ENCODE results near the gene PSMA3. TPM values are rescaled to one million over a fixed set of nuclear protein-coding genes. Genes with fewer than 3 reads are reported as not detected.

PSMA3 gene
- total RNA-seq, 1 donor from 2014 or later, result 42.9 TPM

DNA sequence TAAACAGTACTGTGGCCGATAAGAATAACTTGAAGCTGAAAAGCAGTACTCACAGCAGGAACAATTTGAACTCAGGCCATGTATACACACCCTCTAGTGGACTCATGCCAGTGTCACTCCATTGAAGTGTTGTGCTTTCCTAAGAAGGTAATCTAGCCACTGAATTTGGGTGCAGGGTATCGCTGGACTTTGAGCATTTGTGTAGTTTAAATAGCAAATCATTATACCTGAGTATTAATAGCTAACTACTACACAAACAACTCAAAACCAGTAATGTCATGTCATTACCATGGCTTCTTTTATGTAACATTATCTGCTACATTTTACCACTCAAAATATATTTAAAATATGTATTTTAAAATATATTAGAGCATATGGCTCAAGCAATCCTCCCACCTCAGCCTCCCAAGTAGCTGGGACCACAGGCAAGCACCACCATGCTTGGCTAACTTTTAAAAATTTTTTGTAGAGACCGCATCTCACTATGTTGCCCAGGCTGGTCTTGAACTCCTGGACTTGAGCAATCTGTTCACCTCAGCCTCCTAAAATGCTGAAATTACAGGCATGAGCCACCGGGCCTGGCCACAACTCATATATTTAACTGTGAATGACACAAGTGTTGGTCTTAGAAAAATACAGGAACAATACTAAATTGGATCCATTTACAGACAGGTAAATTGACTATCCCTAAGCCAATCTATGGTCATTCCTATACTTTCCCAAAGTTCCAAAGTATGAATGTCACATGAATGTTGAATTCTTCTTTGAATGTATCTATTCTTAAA lies 28.1 kb downstream of the PSMA3 start:
- DNase-seq, result no peak

DNA sequence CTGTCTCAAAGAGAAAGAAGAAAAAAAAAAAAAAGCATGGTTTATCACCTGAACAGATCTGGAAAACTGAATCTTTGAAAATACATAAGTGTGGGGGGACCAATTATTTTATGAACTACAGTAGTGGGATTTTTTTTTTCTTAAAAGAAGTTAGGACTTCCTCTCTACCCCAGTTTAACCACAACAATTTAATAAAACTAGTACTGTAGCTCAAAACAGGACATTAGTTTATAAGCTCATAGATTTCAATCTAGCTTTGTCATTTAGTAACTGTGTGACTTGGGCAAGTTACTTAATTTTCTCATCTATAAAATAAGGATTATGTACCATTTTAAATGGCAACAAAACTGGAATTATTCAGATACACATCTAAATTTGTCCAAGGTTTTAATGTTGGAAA lies 30.2 kb downstream of the PSMA3 start:
- DNase-seq, result no peak

DNA sequence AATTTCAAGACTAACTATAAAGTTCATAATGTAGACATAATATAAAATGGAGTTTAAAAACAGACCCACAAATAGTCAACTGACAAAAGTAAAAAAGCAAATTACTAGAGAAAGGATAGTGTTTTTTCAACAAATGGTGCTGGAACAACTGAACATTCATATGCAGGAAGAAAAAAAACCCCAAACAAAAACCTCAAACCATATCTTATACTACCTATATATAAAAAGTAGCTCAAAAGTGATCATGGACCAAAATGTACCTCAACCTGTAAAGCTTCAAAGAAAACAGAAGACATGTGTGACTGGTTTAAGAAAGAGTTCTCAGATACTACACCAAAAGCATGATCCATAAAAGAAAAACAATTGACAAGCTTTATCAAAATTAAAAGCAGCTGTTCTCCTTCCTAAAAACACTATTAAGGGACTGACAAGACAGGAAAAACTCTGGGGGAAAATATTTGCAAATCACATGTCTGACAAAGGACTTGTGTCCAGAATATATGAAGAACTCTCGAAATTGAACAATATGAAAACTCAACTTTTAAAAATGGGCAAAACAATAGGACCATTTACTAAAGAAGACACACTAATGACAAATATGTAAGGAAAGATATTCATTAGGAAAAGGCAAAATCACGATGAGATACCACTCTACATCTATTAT lies 31.0 kb downstream of the PSMA3 start:
- no peak for DNase-seq

DNA sequence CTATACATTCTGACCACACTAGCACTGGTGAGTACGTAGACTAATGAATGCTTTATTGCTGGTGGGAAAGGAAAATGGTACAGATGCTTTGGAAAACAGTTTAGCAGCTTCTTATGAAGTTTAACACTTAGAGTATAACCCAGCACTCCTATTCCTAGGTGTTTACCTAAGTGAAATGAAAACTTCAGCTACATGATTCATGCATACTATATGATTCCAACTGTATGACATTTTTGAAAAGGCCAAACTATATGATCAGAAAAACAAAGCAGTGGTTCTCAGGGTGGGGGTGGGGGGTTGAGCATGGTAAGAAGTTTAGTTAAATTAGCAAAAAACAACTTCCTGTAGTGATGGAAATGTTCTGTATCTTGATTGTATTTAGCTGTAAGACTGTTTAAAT lies 31.6 kb downstream of the PSMA3 start:
- no peak for DNase-seq

DNA sequence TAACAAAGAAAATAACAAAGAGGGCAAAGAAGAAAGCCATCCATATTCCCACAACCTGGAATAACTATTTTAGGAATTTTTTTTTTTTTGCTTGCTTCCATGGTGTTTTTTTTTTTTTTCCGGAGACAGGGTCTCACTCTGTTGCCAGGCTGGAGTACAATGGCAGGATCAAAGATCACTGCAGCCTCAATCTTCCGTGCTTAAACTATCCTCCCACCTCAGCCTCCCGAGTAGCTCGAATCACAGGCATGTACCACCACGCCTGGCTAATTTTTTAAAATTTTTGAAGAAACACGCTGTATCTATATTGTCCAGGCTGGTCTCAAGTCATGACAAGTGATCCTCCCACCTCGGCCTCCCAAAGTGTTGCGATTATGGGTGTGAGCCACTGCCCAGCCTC lies 33.5 kb downstream of the PSMA3 start:
- no peak for DNase-seq

DNA sequence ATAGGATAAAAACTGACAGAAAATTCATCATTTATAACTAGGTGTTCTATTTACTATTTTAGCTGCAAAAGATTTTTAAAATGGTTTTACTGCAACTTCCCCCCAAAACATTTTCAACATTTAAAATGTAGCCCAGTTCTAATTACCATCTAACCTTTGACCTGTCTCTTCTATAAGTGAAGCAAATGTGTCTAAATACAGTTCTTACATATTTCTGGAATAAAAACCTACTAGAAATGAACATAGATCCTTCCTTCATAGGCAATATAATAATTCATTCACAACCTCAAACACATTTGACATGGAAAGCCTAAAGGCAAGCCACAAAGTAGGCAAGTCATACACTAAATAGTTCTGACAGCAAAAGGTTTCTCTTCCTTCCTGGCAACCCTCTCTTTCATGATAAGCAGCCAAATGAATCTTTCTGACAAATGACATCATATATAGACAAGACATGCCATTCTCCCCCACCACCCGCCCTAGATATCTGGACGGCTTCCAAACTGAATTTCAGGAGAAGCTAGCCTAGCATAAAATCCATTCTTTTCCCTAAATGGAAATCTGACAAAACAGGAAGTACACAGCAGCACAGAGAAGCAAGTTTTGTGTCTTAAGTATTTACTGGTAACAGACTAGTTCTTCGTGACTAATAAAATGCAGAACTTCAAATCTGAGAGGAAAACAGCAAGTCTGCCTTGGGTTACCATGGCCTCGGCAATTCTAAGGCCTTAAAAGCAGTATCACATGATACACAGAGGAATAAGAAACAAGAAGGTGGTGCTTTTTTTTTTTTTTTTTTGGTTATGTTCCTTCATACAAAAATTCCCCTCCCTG lies 36.5 kb downstream of the PSMA3 start:
- peak; percentile 4 for DNase-seq

DNA sequence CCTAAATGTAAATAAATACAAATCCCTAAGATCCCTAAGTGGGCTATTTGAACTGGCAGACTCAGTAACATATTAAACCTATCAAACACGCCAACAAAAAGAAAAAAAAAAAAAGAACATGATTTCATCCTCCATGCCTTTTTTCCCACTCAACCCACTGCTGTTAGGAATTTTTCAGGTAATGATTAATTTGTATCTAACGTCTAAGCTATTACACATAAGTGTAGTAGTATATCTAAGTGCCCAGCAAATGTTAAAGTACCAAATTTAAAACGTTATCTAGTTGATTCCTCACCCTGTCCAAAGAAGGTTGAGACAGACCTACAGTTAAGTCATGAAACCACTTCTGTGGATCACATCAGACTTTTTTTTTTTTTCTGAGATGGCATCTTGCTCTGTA lies 37.3 kb downstream of the PSMA3 start:
- no peak for DNase-seq

DNA sequence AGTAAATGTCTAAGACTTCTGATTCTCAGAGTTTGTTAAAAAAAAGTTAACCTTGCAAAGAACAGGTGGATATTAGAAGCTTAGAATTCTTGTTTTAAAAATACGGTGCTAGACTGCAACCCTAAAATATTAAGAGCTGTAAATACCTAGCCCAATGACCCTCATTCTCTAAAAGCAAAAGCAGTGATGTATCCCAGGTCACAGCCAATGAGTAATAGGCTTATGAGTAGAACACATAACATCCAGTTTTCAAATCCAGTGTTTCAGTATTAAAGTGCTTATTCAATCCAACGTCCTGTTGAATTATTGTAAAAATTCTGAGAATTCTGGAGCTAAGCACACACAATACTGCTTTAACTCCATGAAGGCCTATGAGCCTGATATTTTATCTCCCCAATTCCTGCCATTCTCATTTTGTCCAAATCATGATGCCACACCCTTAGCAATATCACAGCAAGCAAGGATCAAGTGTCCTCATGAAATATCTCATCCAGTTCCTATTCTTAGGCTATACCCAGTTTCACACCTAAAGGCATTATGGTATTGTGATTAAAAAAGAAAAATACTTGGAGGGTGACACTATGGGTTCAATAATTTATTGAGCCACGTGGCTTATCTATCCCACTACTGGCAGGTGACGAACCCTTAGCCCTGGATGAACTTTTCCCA lies 38.4 kb downstream of the PSMA3 start:
- DNase-seq, result no peak

DNA sequence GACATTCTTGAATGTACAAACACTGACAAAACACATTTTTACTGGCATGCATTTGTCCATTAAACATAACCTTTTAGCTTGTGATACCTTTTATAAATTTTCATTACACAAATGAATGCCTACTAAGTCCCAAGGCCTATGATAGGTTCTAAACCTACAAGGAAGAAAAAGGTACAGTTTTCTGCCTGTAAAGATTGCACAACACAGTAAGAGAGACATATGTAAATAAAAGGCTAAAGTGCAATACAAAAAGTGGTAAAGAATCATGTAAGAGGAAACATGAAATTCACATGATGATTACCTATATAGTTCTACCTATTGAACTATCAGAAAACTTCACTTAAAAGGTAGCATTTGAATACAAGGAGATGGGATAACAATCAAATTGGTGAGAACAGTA lies 39.1 kb downstream of the PSMA3 start:
- no peak for DNase-seq

DNA sequence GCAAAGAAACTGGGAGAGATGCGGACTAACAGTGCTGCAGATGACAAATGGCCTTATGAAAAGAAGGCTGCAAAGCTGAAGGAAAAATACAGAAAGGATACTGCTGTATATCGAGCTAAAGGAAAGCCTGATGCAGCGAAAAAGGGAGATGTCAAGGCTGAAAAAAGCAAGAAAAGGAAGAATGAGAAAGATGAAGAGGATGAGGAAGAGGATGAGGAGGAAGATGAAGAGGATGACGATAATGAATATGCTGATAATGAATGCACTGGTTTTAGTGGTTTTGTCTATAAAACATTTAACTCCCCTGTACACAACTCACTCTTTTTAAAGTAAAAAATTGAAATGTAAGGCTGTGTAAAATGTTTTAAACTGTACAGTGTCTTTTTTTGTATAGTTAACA lies 40.5 kb downstream of the PSMA3 start:
- no peak for DNase-seq

DNA sequence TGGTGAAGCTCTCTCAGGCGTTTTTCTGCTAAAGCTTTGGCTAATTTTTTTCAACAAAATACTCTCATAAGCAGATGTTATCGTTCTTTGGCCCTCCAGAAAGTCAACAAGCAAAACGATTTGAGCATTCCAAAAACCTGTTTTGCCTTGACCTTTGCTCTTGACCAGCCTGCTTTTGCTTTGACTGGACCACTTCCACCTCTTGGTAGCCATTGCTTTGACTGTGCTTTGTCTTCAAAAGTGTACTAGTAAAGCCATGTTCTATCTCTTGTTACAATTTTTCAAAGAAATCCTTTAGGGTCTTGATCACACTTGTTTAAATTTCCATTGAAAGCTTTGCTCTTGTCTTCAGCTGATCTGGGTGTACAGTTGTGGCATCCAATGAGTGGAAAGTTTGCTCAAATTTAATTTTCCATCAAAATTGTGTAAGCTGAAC lies 43.0 kb downstream of the PSMA3 start:
- no peak for DNase-seq

DNA sequence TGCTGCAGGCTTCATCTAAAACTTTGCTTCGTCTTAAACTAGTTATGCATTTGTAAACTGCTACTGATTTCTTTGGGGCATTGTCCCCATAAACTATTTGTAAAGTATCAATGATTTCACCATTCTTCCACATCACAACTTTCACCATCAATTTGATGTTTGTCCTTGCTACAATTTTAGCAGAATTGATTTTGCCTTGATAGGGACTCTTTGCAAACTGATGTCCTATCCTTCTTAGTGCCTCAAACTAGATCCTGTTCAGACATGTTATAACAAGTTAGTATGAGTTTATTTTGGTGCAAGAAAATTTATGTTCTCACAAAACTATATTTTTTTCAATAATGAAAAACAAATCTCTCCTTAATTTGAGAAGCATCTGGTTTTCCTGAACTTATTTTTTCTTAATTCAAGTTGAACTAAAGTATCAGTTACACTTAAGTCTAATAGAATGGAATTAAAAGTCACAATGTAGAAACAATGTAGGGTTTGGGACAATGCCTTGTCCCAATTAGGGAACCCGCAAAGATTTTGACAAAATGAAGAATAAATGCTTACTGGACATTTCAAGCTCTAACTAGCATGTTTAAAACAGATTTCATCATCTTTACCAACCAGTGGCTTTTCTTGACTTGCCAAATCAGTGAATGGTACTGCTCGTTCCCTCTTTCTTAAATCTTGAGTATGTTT lies 43.6 kb downstream of the PSMA3 start:
- no peak for DNase-seq

DNA sequence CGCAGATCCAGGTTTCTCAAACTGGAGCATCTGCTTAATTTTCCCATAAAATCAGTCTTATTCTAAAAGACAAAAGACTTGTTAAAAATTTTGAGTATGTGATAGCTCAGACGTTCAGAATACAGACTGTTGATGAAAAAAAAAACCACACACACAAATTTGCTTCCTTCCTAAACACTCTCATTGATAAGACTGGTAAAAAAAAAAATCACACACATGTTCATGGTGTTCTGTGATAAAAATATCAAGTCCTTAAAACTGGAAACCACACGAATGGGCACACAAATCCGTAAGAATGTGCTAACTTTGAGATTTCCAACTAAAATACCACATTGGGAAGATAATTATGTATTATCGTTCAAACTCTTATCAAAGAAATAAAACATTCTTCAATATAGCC lies 47.0 kb downstream of the PSMA3 start:
- DNase-seq, result no peak

DNA sequence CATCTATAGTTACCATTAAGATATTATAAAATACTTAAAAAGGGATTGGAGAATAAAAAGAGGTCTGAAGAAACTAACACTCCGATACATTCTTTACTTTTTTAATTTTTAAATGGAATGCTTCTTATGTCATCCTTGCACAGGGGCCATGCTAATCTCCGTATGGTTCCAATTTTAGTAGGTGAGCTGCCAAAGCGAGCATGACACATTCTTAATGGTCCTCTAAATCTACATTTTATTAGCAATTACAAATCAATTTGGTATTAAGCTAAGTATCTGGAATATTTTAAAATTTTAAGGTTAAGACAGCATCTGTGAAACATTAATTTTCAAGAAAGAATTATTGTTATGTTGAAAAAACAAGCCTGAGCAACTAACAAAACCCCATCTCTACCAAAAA lies 47.5 kb downstream of the PSMA3 start:
- DNase-seq, result no peak

DNA sequence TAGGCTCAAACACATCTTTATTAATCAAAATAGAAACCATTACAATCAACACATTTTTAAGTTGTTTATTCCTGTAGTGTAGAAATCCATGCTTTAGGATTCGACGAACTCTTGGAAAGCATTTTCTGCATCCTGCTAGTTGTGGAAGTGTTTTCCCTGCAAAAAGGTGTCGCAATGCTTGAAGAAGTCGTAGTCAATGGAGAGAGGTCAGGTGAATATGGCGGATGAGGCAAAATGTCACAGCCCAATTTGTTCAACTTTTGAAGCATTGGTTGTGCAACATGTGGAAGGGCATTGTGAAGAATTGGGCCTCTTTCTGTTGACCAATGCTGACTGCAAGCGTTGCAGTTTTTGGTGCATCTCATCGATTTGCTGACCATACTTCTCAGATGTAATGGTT lies 49.6 kb downstream of the PSMA3 start:
- DNase-seq, result no peak

DNA sequence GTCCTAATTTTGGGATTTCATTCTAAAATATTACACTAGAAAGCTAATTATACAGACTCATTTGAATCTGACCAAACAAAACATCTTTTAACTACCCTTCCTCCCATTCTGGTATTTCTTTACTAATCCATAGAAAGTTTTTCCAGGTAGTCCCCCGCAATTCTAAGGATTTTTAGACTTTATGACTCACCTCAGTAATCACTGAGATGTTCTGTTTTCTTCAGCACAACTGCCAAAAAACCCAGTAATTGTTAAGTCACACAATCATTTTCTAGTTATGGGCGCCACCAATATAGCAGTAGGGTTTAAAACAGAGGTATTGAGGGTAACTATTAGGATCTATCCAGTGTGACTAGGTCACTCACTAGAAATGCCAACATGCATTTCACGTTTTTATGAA lies 52.1 kb downstream of the PSMA3 start:
- DNase-seq, result no peak

DNA sequence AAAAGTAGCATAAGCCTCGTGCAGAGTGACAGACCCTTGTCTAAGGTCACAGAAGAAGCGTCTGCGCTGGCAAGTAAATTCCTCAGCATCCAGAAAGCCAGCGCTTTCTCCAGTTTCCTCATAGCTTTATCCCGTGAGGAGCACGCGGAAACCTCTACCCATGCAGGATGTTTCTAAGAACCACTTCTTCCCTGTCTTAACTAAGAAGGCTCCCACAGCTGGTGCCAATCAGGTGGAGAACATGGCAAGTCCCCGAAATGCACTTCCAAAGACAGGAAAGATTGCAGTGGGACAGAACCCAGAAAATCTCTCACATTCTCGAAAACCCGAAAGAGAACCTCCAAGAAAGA lies 52.7 kb downstream of the PSMA3 start:
- DNase-seq, result no peak

DNA sequence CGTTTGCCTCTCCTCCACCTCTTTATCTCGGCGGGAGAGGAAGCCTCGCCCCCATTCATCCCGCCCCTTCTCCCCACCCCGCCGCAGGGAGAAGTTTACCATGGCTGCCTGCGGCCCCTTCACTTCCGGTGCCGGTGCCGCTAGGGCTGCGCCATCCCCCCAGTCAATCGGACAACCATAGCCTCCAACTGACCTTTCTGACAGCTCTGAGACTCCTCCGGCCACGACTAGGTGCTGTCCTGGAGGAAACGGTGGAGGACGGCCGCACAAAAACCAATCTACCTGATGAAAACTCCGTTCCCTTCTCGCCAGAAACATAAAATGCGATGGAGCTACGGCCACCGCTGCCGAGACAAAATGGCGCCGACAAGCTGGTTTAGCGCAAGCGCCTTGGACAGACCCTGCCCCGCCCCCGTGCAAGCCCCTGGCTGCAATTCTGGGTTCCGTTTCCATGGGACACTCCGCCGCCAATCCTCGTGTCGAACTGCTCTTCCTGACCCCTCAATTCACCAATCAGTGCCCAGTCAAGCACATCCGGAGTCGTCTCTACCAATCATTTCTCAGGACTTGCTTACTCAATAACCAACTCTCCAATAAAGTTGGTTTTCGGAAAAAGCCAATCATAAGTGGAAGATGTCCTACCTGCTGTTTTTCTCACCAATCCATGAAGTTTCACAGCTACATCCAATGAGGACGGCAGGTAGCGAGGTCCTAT lies 53.3 kb downstream of the PSMA3 start:
- DNase-seq, result peak; percentile 99

DNA sequence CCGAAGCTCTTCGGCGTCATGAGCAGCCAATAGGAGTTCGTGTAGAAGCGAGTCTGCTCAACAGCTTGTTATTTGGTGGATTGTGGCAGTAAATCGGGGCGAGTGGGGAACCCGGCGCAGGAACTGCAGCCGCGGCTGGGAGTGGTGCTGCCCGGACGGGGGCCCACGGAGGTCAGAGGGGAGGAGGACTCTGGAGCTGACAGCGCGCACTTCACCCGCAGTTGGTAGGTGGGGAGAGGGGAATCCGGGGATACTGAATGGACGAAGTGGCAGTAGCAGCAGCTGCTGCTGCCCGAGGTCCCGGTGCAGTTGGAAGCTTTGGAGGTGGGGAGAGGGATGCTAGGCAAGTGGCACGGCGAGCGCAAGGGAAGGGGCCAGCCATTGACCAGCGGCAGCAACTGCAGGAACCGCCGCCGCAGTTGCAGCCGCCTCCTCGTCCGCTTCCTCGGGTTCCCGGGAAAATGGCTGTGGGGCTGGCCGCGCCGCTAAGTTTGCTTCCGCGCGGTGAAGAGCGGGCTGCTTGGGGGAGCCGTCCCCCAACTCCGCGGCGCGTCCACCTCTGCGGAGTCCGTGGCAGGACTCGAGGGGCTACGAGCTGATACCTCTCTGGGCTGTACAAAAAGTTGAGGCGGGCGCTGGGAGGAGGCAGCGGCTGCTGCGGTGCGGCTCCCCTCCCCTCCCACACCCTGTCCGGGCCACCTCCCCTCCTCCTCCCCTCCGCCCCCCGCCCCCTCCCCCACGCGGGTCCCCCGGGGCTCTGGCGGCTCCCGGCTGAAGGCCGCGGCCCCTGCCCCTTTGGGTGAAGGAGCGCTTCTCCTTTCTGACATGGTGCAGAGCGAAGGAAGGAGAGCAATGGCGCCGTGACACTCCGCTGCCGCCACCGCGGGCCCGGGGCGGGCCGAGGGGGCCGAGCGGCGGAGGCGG lies 54.1 kb downstream of the PSMA3 start, which contains the start of gene ARID4A:
TSS of gene ARID4A (plus strand) at position 79 of the 924 bp plus-strand sequence. CDS start 1,300 bp downstream, outside the sequence.
- peak; percentile 31 for DNase-seq
